ENCODE measurements around the gene GTPBP2. TPM values are rescaled to one million over a fixed set of nuclear protein-coding genes. Genes with fewer than 3 reads are reported as not detected.
"Not testable (repeated sequence)": the region's sequence is repeated elsewhere in the genome, so short reads cannot be mapped to it uniquely, and the experiment has no call there.

GTPBP2 gene
- total RNA-seq, 1 experiment from 2014 or later: 59.4 TPM

GRCh38 chr6:43593938-43594337, 35.1 kb downstream of the GTPBP2 start:
- intact Hi-C loops (cut with micrococcal nuclease; ENCODE audit: unreplicated experiment): no loop called here
- TF ChIP-seq SIN3A (IDR thresholded peaks at IDR 0.05; ENCODE audit: borderline replicate concordance, insufficient read depth, low read depth, low read length): no peak
- no peak for TF ChIP-seq REST (IDR thresholded peaks at IDR 0.05; ENCODE audit: insufficient read depth in 1 of 2, low read depth in 2 of 2, low read length in 1 of 2)
- TF ChIP-seq TCF7L2 (IDR thresholded peaks at IDR 0.05; ENCODE audit: low read depth, low read length): no peak
- TF ChIP-seq CTCF (IDR thresholded peaks at IDR 0.05): no peak
- TF ChIP-seq POLR2AphosphoS5 (IDR thresholded peaks at IDR 0.05; ENCODE audit: low read depth, low read length): no peak
- ChIA-PET POLR2A (interaction anchor here (0.6 kb wide), 1 partner anchor 1363 kb away, joined by 3 read pairs; no protein-coding TSS in a partner anchor), CTCF (no interaction called here)
- H3K9me3 ChIP-seq (ENCODE audit: control insufficient read depth, insufficient read depth, low read depth, low read length): no peaks in the 10 kb centered on the region
- H3K36me3 ChIP-seq (ENCODE audit: control insufficient read depth, insufficient read depth, low read length): peaks cover 8% of the 10 kb centered on the region
- BruUV-seq (replicated peaks): no TSS peak
- H3K4me3 ChIP-seq (ENCODE audit: low read depth in 2 of 2, low read length in 2 of 2): no peak overlapping the region
- no peaks in the 10 kb centered on the region for H3K27me3 ChIP-seq (ENCODE audit: control insufficient read depth, insufficient read depth, low read length)
- no peaks in the 10 kb centered on the region for H3K4me1 ChIP-seq (ENCODE audit: control insufficient read depth, insufficient read depth, low read length)
- H3K27ac ChIP-seq (ENCODE audit: low read length): no peak overlapping the region
- ATAC-seq (no peak), DNase-seq (ENCODE audit: low read depth, low spot score) (no peak)
- in situ Hi-C loops (cut with HindIII; ENCODE audit: low pct_unique_long_range_greater_than_20kb, low sequenced_read_pairs): loop anchor here (10.0 kb wide), 1 partner anchor 69 kb away; no protein-coding TSS in a partner anchor

GRCh38 chr6:43589564-43589963, 39.5 kb downstream of the GTPBP2 start:
- intact Hi-C loops (cut with micrococcal nuclease; ENCODE audit: unreplicated experiment); ATAC-seq; H3K27me3 ChIP-seq (ENCODE audit: control insufficient read depth, insufficient read depth, low read length); DNase-seq (ENCODE audit: low read depth, low spot score); POLR2A ChIA-PET; in situ Hi-C loops (cut with HindIII; ENCODE audit: low pct_unique_long_range_greater_than_20kb, low sequenced_read_pairs); BruUV-seq (replicated peaks); H3K4me3 ChIP-seq (ENCODE audit: low read depth in 2 of 2, low read length in 2 of 2); H3K27ac ChIP-seq (ENCODE audit: low read length); H3K9me3 ChIP-seq (ENCODE audit: control insufficient read depth, insufficient read depth, low read depth, low read length); CTCF ChIA-PET; H3K4me1 ChIP-seq (ENCODE audit: control insufficient read depth, insufficient read depth, low read length): not testable (repeated sequence)
- H3K36me3 ChIP-seq (ENCODE audit: control insufficient read depth, insufficient read depth, low read length): peaks cover 13% of the 10 kb centered on the region; the same call in 1 of the 2 replicates

GRCh38 chr6:43588194-43588593, 40.9 kb downstream of the GTPBP2 start:
- TF ChIP-seq SIN3A (IDR thresholded peaks at IDR 0.05; ENCODE audit: borderline replicate concordance, insufficient read depth, low read depth, low read length) (no peak), CTCF (IDR thresholded peaks at IDR 0.05) (no peak), POLR2AphosphoS5 (IDR thresholded peaks at IDR 0.05; ENCODE audit: low read depth, low read length) (no peak), TCF7L2 (IDR thresholded peaks at IDR 0.05; ENCODE audit: low read depth, low read length) (no peak), REST (IDR thresholded peaks at IDR 0.05; ENCODE audit: insufficient read depth in 1 of 2, low read depth in 2 of 2, low read length in 1 of 2) (no peak)
- no peak overlapping the region for H3K4me3 ChIP-seq (ENCODE audit: low read depth in 2 of 2, low read length in 2 of 2)
- ChIA-PET POLR2A (no interaction called here), CTCF (no interaction called here)
- DNase-seq (ENCODE audit: low read depth, low spot score) (no peak), ATAC-seq (no peak)
- H3K27ac ChIP-seq (ENCODE audit: low read length): no peak overlapping the region
- no peaks in the 10 kb centered on the region for H3K9me3 ChIP-seq (ENCODE audit: control insufficient read depth, insufficient read depth, low read depth, low read length)
- no peaks in the 10 kb centered on the region for H3K4me1 ChIP-seq (ENCODE audit: control insufficient read depth, insufficient read depth, low read length)
- no peaks in the 10 kb centered on the region for H3K27me3 ChIP-seq (ENCODE audit: control insufficient read depth, insufficient read depth, low read length)
- intact Hi-C loops (cut with micrococcal nuclease; ENCODE audit: unreplicated experiment): no loop called here
- peaks cover 14% of the 10 kb centered on the region for H3K36me3 ChIP-seq (ENCODE audit: control insufficient read depth, insufficient read depth, low read length)
- BruUV-seq (replicated peaks): no TSS peak
- in situ Hi-C loops (cut with HindIII; ENCODE audit: low pct_unique_long_range_greater_than_20kb, low sequenced_read_pairs): no loop called here
